ENCODE measurements around the gene SSTR4. TPM values are rescaled to one million over a fixed set of nuclear protein-coding genes. Genes with fewer than 3 reads are reported as not detected.

Gene SSTR4
- total RNA-seq, 1 experiment from 2014 or later: not detected

DNA sequence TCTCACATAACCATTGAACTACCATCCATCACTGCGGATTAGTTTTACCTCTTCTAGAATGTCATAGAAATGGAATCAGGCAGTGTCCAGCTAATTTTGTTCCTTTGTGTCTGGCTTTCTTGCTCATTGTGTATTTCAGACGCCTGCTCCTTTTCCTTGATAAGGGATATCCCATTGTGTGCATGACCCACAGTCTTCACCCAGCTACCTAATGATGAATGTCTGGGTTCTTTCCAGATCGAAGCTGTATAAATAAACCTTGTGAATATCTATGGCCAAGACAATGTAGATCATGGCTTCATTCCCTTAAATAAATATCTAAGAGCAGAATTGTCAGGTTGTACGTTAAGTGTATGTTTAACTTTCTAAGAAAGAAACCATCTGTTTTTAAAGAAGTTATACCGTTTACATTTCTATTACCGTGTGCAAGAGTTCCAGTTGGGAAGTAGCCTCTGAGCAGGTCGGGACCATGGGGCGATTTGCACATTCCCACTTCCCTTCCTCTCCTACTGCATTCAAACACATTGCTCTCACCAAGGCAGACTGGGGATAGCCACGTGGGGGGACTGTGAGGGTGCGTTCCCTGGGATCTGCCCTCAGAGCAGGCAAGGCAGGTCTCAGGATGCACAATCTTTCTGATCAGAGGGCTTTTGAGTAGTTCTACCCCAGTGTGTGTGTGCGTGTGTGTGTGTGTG lies 37.9 kb downstream of the SSTR4 start:
- BruUV-seq (replicated peaks): no TSS peak
- ATAC-seq (no peak), DNase-seq (ENCODE audit: low read depth, low spot score) (no peak)
- Histone ChIP-seq H3K27me3 (ENCODE audit: control insufficient read depth, insufficient read depth, low read length) (no peaks in the 10 kb centered on the region), H3K36me3 (ENCODE audit: control insufficient read depth, insufficient read depth, low read length) (no peaks in the 10 kb centered on the region), H3K4me1 (ENCODE audit: control insufficient read depth, insufficient read depth, low read length) (no peaks in the 10 kb centered on the region), H3K4me3 (ENCODE audit: low read depth in 2 of 2, low read length in 2 of 2) (no peak overlapping the region), H3K9me3 (ENCODE audit: control insufficient read depth, insufficient read depth, low read depth, low read length) (no peaks in the 10 kb centered on the region), H3K27ac (ENCODE audit: low read length) (no peak overlapping the region)
- CTCF ChIA-PET: no interaction called here
- in situ Hi-C loops (cut with HindIII; ENCODE audit: low pct_unique_long_range_greater_than_20kb, low sequenced_read_pairs): no loop called here
- POLR2A ChIA-PET: no interaction called here
- TF ChIP-seq, protein P1, sequence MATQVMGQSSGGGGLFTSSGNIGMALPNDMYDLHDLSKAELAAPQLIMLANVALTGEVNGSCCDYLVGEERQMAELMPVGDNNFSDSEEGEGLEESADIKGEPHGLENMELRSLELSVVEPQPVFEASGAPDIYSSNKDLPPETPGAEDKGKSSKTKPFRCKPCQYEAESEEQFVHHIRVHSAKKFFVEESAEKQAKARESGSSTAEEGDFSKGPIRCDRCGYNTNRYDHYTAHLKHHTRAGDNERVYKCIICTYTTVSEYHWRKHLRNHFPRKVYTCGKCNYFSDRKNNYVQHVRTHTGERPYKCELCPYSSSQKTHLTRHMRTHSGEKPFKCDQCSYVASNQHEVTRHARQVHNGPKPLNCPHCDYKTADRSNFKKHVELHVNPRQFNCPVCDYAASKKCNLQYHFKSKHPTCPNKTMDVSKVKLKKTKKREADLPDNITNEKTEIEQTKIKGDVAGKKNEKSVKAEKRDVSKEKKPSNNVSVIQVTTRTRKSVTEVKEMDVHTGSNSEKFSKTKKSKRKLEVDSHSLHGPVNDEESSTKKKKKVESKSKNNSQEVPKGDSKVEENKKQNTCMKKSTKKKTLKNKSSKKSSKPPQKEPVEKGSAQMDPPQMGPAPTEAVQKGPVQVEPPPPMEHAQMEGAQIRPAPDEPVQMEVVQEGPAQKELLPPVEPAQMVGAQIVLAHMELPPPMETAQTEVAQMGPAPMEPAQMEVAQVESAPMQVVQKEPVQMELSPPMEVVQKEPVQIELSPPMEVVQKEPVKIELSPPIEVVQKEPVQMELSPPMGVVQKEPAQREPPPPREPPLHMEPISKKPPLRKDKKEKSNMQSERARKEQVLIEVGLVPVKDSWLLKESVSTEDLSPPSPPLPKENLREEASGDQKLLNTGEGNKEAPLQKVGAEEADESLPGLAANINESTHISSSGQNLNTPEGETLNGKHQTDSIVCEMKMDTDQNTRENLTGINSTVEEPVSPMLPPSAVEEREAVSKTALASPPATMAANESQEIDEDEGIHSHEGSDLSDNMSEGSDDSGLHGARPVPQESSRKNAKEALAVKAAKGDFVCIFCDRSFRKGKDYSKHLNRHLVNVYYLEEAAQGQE (IDR thresholded peaks at IDR 0.05; ENCODE audit: insufficient read depth in 1 of 2, low read depth in 2 of 2, low read length in 1 of 2): no peak
- TF ChIP-seq POLR2AphosphoS5 (IDR thresholded peaks at IDR 0.05; ENCODE audit: low read depth, low read length) (no peak), SIN3A (IDR thresholded peaks at IDR 0.05; ENCODE audit: borderline replicate concordance, insufficient read depth, low read depth, low read length) (no peak), TCF7L2 (IDR thresholded peaks at IDR 0.05; ENCODE audit: low read depth, low read length) (no peak)
- TF ChIP-seq, protein P2, sequence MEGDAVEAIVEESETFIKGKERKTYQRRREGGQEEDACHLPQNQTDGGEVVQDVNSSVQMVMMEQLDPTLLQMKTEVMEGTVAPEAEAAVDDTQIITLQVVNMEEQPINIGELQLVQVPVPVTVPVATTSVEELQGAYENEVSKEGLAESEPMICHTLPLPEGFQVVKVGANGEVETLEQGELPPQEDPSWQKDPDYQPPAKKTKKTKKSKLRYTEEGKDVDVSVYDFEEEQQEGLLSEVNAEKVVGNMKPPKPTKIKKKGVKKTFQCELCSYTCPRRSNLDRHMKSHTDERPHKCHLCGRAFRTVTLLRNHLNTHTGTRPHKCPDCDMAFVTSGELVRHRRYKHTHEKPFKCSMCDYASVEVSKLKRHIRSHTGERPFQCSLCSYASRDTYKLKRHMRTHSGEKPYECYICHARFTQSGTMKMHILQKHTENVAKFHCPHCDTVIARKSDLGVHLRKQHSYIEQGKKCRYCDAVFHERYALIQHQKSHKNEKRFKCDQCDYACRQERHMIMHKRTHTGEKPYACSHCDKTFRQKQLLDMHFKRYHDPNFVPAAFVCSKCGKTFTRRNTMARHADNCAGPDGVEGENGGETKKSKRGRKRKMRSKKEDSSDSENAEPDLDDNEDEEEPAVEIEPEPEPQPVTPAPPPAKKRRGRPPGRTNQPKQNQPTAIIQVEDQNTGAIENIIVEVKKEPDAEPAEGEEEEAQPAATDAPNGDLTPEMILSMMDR (IDR thresholded peaks at IDR 0.05): no peak
- intact Hi-C loops (cut with micrococcal nuclease; ENCODE audit: unreplicated experiment): no loop called here

DNA sequence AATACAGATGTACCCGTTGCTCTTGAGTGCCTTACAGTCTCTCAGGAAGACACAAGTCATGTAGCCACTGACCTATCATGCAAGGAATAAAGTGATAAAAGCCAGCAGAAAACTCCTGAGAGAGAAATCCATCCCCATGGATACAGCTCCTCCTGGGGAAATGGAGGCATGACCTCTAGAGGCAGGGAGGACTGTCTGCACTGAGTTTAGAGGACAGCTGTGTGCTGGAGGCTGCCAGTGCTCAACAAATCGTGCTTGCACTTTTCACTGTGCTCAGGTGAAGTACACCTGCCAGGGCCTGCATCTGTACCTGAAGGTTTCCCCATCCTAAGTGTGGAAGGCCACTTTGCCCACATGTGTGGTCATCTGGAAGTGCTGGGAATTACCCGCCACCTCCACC lies 38.9 kb downstream of the SSTR4 start:
- in situ Hi-C loops (cut with HindIII; ENCODE audit: low pct_unique_long_range_greater_than_20kb, low sequenced_read_pairs): no loop called here
- POLR2A ChIA-PET: no interaction called here

More for the DNA sequence above, 38.9 kb downstream of the SSTR4 start:
- TF ChIP-seq TCF7L2 (IDR thresholded peaks at IDR 0.05; ENCODE audit: low read depth, low read length): no peak
- TF ChIP-seq, protein P1 (IDR thresholded peaks at IDR 0.05; ENCODE audit: insufficient read depth in 1 of 2, low read depth in 2 of 2, low read length in 1 of 2): no peak
- TF ChIP-seq, protein P2 (IDR thresholded peaks at IDR 0.05): peak; percentile 27
- intact Hi-C loops (cut with micrococcal nuclease; ENCODE audit: unreplicated experiment): no loop called here
- Histone ChIP-seq H3K4me3 (ENCODE audit: low read depth in 2 of 2, low read length in 2 of 2) (no peak overlapping the region), H3K36me3 (ENCODE audit: control insufficient read depth, insufficient read depth, low read length) (no peaks in the 10 kb centered on the region), H3K27me3 (ENCODE audit: control insufficient read depth, insufficient read depth, low read length) (peaks cover 2% of the 10 kb centered on the region; the same call in 1 of the 2 replicates), H3K4me1 (ENCODE audit: control insufficient read depth, insufficient read depth, low read length) (no peaks in the 10 kb centered on the region), H3K27ac (ENCODE audit: low read length) (no peak overlapping the region), H3K9me3 (ENCODE audit: control insufficient read depth, insufficient read depth, low read depth, low read length) (no peaks in the 10 kb centered on the region)
- BruUV-seq (replicated peaks): no TSS peak
- DNase-seq (ENCODE audit: low read depth, low spot score): no peak
- ATAC-seq: no peak
- CTCF ChIA-PET: no interaction called here

All from Panc1 (cell line).